OCI-LY1 (cell line): Measurements from ENCODE around the gene OR4D1.

Experiments
- EZH2 ChIP-seq: fragments of 200-600 bp; sonication (generic), shearing (Covaris generic); IDR thresholded peaks from 2 replicates; pipeline ENCODE4 v1.8.0; 2017; ENCODE audit warnings: borderline replicate concordance, mixed run types, mild to moderate bottlenecking, antibody characterized with exemption, low read length, moderate library complexity, mixed read lengths
- TF ChIP-seq, protein P1 (sequence below): fragments of 200-600 bp; sonication (generic), shearing (Covaris generic); IDR thresholded peaks from 2 replicates; pipeline ENCODE4 v1.5.1; 2017; ENCODE audit warnings: mild to moderate bottlenecking, antibody characterized with exemption, low read length, moderate library complexity, mixed read lengths

DNA sequence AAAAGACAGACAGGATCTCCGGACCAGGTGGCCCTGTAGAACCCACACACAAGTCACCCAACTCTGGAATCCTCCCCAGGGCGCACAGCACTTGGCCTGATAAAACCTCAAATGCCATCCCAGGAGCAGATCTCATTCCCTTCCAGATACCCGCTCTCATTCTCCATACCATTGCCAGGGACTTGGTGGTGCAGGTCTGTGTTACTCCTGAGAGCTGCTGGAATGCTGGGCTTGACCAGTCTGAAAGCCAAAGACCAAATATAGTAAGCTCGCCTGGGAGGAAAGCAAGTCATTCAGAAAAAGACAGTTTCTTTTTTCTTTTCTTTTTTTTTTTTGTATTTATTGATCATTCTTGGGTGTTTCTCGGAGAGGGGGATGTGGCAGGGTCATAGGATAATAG is 60.2 kb downstream of the OR4D1 start:
- TF ChIP-seq EZH2: no peak
- TF ChIP-seq, protein P1, sequence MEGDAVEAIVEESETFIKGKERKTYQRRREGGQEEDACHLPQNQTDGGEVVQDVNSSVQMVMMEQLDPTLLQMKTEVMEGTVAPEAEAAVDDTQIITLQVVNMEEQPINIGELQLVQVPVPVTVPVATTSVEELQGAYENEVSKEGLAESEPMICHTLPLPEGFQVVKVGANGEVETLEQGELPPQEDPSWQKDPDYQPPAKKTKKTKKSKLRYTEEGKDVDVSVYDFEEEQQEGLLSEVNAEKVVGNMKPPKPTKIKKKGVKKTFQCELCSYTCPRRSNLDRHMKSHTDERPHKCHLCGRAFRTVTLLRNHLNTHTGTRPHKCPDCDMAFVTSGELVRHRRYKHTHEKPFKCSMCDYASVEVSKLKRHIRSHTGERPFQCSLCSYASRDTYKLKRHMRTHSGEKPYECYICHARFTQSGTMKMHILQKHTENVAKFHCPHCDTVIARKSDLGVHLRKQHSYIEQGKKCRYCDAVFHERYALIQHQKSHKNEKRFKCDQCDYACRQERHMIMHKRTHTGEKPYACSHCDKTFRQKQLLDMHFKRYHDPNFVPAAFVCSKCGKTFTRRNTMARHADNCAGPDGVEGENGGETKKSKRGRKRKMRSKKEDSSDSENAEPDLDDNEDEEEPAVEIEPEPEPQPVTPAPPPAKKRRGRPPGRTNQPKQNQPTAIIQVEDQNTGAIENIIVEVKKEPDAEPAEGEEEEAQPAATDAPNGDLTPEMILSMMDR: no peak
